ENCODE results near the gene KIFC3.
A peak's percentile ranks its signal among the peaks of the same experiment; 100 is the strongest.

KIFC3 gene

GRCh38 chr16:57735755-57736418 lies 66.4 kb downstream of the KIFC3 start, which contains the start of gene KATNB1:
TSS of gene KATNB1 (plus strand) at chr16:57735770. CDS start at chr16:57737244, 1,474 bp downstream.
- Histone ChIP-seq H3K9me2 (replicated peaks; ENCODE audit: control insufficient read depth, low read length) (no peaks in the 10 kb centered on the region), H3K9me3 (ENCODE audit: control insufficient read depth, insufficient read depth, low read length) (no peaks in the 10 kb centered on the region), H3K36me3 (ENCODE audit: control insufficient read depth, low read length) (peaks cover 29% of the 10 kb centered on the region), H3K4me1 (ENCODE audit: control insufficient read depth, low read length) (peaks cover 20% of the 10 kb centered on the region), H3K4me2 (ENCODE audit: low read length) (peak within 1 kb of the TSS; percentile 97), H3K27me3 (ENCODE audit: control insufficient read depth, low read length) (no peaks in the 10 kb centered on the region), H3K27ac (ENCODE audit: low read depth, low read length) (peak within 1 kb of the TSS; percentile 31; the same call in 1 of the 2 replicates), H3F3A (ENCODE audit: control insufficient read depth, insufficient read depth) (no peaks in the 10 kb centered on the region), H3K79me2 (ENCODE audit: control insufficient read depth, low read length) (peaks cover 46% of the 10 kb centered on the region), H3K4me3 (ENCODE audit: low read length) (peak within 1 kb of the TSS; percentile 98), H4K20me1 (ENCODE audit: control insufficient read depth, insufficient read depth, low read depth, low read length) (no peaks in the 10 kb centered on the region)
- TF ChIP-seq EZH2phosphoT487 (IDR thresholded peaks at IDR 0.05; ENCODE audit: borderline replicate concordance, low read length) (no peak), CTCF (IDR thresholded peaks at IDR 0.05; ENCODE audit: low read depth, low read length, poor library complexity, severe bottlenecking) (no peak)

GRCh38 chr16:57734925-57735754 lies 67.2 kb downstream of the KIFC3 start:
- TF ChIP-seq CTCF (IDR thresholded peaks at IDR 0.05; ENCODE audit: low read depth, low read length, poor library complexity, severe bottlenecking) (no peak), EZH2phosphoT487 (IDR thresholded peaks at IDR 0.05; ENCODE audit: borderline replicate concordance, low read length) (no peak)
- peak overlapping the region; percentile 98 for H3K4me3 ChIP-seq (ENCODE audit: low read length)

GRCh38 chr16:57734308-57734924 lies 67.9 kb downstream of the KIFC3 start:
- H3K27ac ChIP-seq (ENCODE audit: low read depth, low read length): no peak overlapping the region
- H3F3A ChIP-seq (ENCODE audit: control insufficient read depth, insufficient read depth): no peaks in the 10 kb centered on the region
- TF ChIP-seq CTCF (IDR thresholded peaks at IDR 0.05; ENCODE audit: low read depth, low read length, poor library complexity, severe bottlenecking) (no peak), EZH2phosphoT487 (IDR thresholded peaks at IDR 0.05; ENCODE audit: borderline replicate concordance, low read length) (no peak)
- peak overlapping the region; percentile 90 for H3K4me3 ChIP-seq (ENCODE audit: low read length)
- H4K20me1 ChIP-seq (ENCODE audit: control insufficient read depth, insufficient read depth, low read depth, low read length): no peaks in the 10 kb centered on the region
- peaks cover 43% of the 10 kb centered on the region for H3K79me2 ChIP-seq (ENCODE audit: control insufficient read depth, low read length)
- no peaks in the 10 kb centered on the region for H3K27me3 ChIP-seq (ENCODE audit: control insufficient read depth, low read length)
- peaks cover 20% of the 10 kb centered on the region for H3K4me1 ChIP-seq (ENCODE audit: control insufficient read depth, low read length)
- H3K9me2 ChIP-seq (replicated peaks; ENCODE audit: control insufficient read depth, low read length): no peaks in the 10 kb centered on the region
- peaks cover 22% of the 10 kb centered on the region for H3K36me3 ChIP-seq (ENCODE audit: control insufficient read depth, low read length)
- no peaks in the 10 kb centered on the region for H3K9me3 ChIP-seq (ENCODE audit: control insufficient read depth, insufficient read depth, low read length)
- peak overlapping the region; percentile 90 for H3K4me2 ChIP-seq (ENCODE audit: low read length)

More at GRCh38 chr16:57734925-57735754, 67.2 kb downstream of the KIFC3 start:
- no peaks in the 10 kb centered on the region for H3K9me3 ChIP-seq (ENCODE audit: control insufficient read depth, insufficient read depth, low read length)
- peak overlapping the region; percentile 97 for H3K4me2 ChIP-seq (ENCODE audit: low read length)
- H3K9me2 ChIP-seq (replicated peaks; ENCODE audit: control insufficient read depth, low read length): no peaks in the 10 kb centered on the region
- no peak overlapping the region for H3K27ac ChIP-seq (ENCODE audit: low read depth, low read length)
- peaks cover 27% of the 10 kb centered on the region for H3K36me3 ChIP-seq (ENCODE audit: control insufficient read depth, low read length)
- peaks cover 46% of the 10 kb centered on the region for H3K79me2 ChIP-seq (ENCODE audit: control insufficient read depth, low read length)
- H3K4me1 ChIP-seq (ENCODE audit: control insufficient read depth, low read length): peaks cover 20% of the 10 kb centered on the region
- no peaks in the 10 kb centered on the region for H4K20me1 ChIP-seq (ENCODE audit: control insufficient read depth, insufficient read depth, low read depth, low read length)
- no peaks in the 10 kb centered on the region for H3F3A ChIP-seq (ENCODE audit: control insufficient read depth, insufficient read depth)
- H3K27me3 ChIP-seq (ENCODE audit: control insufficient read depth, low read length): no peaks in the 10 kb centered on the region

Data from DOHH2 (cell line).